HG03354 (cell line): Measurements from ENCODE around the gene COL8A1.
A peak's percentile ranks its signal among the peaks of the same experiment; 100 is the strongest.
"Not testable (repeated sequence)": the region's sequence is repeated elsewhere in the genome, so short reads cannot be mapped to it uniquely, and the experiment has no call there.

ENCODE experiments used
- ATAC-seq: cut with Tn5 transposase; IDR thresholded peaks from one replicate; pipeline ENCODE4 v1.9.1; 2021; ENCODE audit warnings: mild to moderate bottlenecking; ENCODE audit not compliant: unreplicated experiment, poor library complexity, severe bottlenecking

The COL8A1 gene

GRCh38 chr3:99829844-99830243, 191.4 kb downstream of the COL8A1 start:
- no peak for ATAC-seq

DNA sequence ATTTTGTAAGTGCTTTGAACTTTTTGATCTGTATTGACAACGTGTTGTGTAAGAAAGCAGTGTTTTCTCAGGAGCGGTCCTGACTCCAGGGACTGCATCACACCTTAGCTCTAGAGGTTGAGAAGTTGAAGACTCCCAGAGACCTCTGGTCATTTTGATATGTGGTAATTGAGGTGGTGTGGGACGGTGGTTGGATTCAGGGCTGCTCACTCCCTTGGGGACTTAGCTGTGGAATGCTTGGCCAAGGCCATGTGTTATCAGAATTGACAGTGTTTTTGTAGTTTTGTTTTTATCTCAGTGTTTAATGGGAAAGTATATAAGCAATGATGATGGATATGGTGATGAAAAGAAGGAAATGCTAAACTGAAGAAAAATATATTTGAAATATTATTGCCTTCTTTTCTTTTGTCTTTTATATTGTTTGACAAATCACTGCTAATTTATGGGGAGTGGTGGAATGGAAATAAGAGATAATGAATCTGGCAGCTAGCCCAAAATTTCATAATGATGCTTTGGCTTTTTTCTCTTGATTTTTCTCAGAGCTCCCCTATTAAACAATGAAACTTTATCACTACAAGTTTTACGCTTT, 195.3 kb downstream of the COL8A1 start:
- no peak for ATAC-seq

DNA sequence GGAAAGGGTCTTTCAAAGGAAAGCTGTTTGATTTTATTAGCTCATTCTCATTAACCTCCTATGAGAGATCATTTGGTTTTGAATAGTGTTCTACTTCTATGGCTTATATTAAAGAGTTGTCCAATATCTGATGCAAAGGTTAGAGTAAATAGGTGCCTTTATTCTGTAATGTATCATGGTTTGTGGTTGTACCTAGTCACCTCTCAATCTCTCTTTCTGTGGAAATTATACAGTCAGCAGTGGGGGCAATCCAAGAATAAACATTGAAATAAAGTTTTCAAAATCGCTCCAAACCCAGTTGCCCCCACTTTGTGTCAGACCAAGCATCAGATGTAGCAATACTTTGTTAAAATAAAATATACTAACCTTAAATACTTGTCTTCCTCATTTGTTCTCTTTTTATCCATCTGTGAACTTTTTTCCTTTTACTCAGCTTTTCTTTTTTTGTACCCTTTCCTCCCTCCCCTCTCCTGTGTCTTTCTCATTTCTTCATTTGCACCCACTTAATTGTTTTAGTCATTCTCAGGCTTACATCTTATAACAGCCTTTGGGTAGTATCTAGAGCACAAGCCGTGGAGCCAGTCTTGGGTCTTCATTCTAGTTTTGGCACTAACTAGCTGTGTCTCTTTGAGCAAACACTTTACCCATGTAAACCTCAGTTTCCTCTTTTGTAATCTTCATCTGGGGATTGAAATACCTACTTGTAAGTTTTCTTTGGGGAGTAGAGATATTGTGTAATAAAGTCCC, 196.0 kb downstream of the COL8A1 start:
- no peak for ATAC-seq

GRCh38 chr3:99836681-99837080, 198.3 kb downstream of the COL8A1 start:
- ATAC-seq: no peak

DNA sequence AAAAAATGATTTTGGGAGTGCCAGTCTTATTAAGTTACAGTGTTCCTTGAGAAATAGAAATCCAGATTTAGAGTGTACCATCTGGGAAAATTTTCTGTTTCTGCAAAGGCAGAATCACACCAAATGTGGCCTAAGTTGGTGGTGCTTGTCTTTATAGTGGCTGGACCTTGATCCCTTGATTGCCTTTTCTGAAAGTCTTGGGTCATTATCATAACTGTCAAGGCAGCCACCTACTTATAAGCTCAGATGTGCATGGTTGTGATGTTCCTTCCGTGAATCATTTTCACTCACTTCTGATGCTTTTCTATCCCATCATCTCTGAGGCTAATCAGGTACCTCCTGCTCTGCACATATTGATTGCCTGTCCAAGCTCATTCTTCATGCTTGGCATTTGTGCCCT, 199.3 kb downstream of the COL8A1 start:
- no peak for ATAC-seq

GRCh38 chr3:99838755-99839154, 200.4 kb downstream of the COL8A1 start:
- no peak for ATAC-seq

GRCh38 chr3:99839613-99840012, 201.2 kb downstream of the COL8A1 start:
- no peak for ATAC-seq

- ATAC-seq: not testable (repeated sequence)
Observed at GRCh38 chr3:99841949-99842348, 203.6 kb downstream of the COL8A1 start.

GRCh38 chr3:99842826-99843589, 204.6 kb downstream of the COL8A1 start:
- peak; percentile 57 for ATAC-seq

DNA sequence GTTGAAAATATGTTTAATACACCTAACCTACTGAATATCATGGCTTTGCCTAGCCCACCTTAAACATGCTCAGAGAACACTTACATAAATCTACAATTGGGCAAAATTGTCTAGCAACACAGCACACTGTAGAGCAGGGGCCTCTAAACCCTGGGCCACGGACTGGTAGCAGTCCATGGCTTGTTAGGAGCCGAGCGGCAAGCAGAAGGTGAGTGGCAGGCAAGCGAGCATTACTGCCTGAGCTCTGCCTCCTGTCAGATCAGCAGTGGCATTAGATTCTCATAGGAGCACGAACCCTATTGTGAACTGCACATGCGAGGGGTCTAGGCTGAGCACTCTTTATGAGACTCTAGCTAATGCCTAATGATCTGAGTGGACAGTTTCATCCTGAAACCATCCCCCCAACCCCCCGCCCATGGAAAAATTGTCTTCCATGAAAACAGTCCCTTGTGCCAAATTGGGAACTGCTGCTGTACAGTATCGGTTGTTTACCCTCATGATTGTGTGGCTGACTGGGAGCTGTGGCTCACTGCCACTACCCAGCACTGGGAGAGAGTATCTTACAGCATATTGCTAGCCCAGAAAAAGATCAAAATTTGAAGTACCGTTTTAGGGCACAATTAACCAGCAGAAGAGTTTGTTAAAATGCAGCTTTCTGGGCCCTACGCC, 205.3 kb downstream of the COL8A1 start:
- peak; percentile 21 for ATAC-seq

DNA sequence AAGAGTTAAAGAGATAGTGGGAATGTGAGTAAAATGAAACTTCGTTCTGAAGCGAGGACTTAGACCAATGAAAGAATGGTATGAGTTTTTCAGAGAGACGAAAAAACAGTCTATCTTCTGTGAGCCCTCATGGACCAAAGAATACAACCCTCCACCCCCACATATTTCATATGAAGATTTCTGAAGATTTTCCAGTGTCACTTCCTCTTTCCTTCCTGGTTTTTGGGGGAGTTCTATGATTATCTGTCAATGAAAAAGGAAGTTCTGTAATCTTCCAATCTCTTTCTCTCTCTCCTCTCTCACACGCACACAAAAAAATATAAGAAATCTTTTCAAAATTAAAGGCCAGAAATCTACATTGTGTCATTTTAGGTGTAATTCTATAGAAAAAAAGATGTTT, 206.9 kb downstream of the COL8A1 start:
- no peak for ATAC-seq

- ATAC-seq: no peak
Observed at GRCh38 chr3:99845999-99846398, 207.6 kb downstream of the COL8A1 start.

DNA sequence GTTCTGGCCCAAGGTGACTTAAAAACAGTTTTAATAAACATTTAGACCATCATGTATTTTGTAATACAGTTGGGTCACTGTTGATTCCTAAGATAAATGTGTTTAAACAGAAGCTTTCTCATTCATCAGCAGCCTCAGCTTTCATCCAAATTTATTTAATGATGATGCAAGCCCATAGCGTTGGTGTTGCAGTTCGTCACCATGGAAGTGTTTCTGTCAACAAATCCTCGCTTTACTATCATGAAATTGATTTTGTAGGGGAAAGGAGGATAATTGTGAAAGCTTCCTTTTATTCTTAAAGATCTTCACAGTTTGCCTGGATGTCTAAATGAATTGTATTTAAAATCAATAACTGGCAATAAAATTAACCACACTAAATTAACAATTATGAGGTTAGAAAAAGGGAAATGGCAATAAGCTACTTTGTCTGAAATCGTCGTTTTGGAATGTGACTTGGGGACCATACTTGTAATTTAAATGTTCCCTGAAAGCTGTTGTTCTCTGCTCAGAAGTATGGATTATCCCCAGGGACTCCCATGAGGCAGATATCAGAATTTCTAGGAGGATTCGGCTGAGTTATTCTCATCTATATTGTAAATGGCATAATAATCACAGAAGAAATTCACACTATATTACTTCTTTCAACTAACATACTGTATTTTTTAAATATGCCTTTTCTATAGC, 208.2 kb downstream of the COL8A1 start:
- no peak for ATAC-seq

DNA sequence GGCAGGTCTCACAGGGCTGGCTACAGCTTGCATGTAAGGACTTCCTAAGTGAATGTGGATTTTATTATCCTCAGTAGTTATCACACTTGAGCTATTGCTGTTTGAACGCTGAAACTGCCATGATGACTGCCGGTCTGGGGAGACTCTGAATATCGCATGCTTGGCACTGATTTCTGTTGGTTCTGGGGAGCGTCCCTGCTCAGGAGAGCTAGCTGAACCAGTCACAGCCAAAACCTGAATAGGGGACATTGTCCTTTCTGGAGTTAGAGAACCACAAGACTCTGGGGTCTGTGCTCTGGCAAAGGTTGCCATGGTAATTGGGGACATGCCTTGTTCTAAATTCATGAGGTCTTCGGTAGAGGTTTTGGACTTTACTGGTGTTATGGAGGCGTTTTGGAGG, 210.0 kb downstream of the COL8A1 start:
- ATAC-seq: no peak
